Fibroblast of mammary gland (primary cell): ENCODE data around the gene RAD23B.

Source experiments
- DNase-seq: peaks from one replicate; pipeline ENCODE4 v3.0.0-alpha.2; 2010; ENCODE audit warnings: low read depth
- H3K4me3 ChIP-seq: 2 replicates; pipeline ENCODE4 v1.5.1; 2011; ENCODE audit warnings: low read depth, mild to moderate bottlenecking, low read length, moderate library complexity; ENCODE audit not compliant: control insufficient read depth
- TF ChIP-seq, protein P1 (sequence below): conservative IDR thresholded peaks from 2 replicates; pipeline ENCODE4 v1.5.1; 2011; ENCODE audit warnings: low read depth, low read length, inconsistent platforms; ENCODE audit not compliant: control insufficient read depth, insufficient read depth

Gene RAD23B

GRCh38 chr9:107351382-107352045 is 68.4 kb downstream of the RAD23B start:
- TF ChIP-seq, protein P1, sequence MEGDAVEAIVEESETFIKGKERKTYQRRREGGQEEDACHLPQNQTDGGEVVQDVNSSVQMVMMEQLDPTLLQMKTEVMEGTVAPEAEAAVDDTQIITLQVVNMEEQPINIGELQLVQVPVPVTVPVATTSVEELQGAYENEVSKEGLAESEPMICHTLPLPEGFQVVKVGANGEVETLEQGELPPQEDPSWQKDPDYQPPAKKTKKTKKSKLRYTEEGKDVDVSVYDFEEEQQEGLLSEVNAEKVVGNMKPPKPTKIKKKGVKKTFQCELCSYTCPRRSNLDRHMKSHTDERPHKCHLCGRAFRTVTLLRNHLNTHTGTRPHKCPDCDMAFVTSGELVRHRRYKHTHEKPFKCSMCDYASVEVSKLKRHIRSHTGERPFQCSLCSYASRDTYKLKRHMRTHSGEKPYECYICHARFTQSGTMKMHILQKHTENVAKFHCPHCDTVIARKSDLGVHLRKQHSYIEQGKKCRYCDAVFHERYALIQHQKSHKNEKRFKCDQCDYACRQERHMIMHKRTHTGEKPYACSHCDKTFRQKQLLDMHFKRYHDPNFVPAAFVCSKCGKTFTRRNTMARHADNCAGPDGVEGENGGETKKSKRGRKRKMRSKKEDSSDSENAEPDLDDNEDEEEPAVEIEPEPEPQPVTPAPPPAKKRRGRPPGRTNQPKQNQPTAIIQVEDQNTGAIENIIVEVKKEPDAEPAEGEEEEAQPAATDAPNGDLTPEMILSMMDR = no peak
- no peak for DNase-seq
- no peak overlapping the region for H3K4me3 ChIP-seq

GRCh38 chr9:107355394-107355793 is 72.3 kb downstream of the RAD23B start:
- no peak overlapping the region for H3K4me3 ChIP-seq
- TF ChIP-seq, protein P1 = no peak
- DNase-seq = no peak

- TF ChIP-seq, protein P1 = no peak
- no peak overlapping the region for H3K4me3 ChIP-seq
- DNase-seq = no peak
Measured at GRCh38 chr9:107358986-107359385, 75.9 kb downstream of the RAD23B start.

DNA sequence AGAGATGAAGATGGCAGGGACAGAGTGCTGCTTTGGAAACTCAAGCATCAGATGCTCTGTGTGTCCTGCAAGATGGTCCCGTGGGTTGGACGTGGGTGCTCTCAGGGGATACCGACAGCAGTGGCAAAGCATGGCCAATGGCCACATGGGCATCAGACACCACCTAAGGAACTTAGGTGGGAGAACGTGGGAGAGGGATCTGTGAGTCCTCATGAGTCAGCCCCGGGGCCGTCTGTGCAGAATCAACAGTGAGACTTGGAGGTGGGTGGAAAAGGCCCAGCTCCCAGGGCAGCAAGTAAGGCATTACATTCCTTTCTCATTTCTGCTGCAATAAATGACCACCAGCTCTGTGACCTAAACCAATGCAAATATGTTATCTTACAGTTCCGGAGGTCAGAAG is 77.0 kb downstream of the RAD23B start:
- no peak overlapping the region for H3K4me3 ChIP-seq
- DNase-seq = peak; percentile 30
- TF ChIP-seq, protein P1 = no peak

GRCh38 chr9:107361816-107362215 is 78.7 kb downstream of the RAD23B start:
- no peak overlapping the region for H3K4me3 ChIP-seq
- TF ChIP-seq, protein P1 = no peak
- DNase-seq = no peak

GRCh38 chr9:107363516-107364152 is 80.6 kb downstream of the RAD23B start:
- no peak for DNase-seq
- H3K4me3 ChIP-seq = no peak overlapping the region

More at GRCh38 chr9:107363516-107364152, 80.6 kb downstream of the RAD23B start:
- TF ChIP-seq, protein P1 = no peak
